GM18498 (cell line): ENCODE data around the gene SUZ12.
"Not testable (repeated sequence)": the region's sequence is repeated elsewhere in the genome, so short reads cannot be mapped to it uniquely, and the experiment has no call there.

Experiments used
- ATAC-seq: cut with Tn5 transposase; IDR thresholded peaks from one replicate; pipeline ENCODE4 v1.9.1; 2021; ENCODE audit warnings: mild to moderate bottlenecking, moderate library complexity; ENCODE audit not compliant: unreplicated experiment

Gene SUZ12

DNA sequence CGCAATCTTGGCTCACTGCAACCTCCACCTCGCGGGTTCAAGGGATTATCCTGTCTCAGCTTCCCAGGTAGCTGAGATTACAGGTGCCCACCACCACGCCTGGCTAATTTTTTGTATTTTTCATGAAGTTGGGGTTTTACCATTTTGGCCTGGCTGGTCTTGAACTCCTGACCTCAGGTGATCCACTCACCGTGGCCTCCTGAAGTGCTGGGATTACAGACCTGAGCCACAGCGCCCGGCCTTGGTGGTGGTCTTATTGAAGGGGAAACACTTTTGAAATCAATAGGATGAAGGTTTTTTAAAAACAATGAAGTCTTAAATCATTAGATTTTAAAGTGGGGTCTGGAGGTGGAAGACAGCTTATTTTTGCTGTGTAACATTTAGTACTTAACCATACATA, 5.6 kb downstream of the SUZ12 start:
- not testable (repeated sequence) for ATAC-seq

DNA sequence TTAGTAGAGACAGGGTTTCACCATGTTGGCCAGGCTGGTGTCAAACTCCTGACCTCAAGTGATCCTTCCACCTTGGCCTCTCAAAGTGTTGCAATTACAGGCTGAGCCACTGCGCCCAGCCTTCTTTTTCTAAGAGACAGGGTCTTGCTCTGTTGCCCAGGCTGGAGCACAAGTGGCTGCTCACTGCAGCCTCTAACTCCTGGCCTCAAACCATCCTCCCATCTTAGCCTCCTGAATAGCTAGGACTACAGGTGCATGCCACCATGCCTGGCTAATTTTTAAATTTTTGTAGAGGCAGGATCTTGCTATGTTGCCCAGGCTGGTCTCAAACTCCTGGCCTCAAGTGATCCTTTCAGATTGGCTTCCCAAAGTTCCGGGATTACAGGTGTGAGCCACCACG, 15.1 kb downstream of the SUZ12 start:
- not testable (repeated sequence) for ATAC-seq

DNA sequence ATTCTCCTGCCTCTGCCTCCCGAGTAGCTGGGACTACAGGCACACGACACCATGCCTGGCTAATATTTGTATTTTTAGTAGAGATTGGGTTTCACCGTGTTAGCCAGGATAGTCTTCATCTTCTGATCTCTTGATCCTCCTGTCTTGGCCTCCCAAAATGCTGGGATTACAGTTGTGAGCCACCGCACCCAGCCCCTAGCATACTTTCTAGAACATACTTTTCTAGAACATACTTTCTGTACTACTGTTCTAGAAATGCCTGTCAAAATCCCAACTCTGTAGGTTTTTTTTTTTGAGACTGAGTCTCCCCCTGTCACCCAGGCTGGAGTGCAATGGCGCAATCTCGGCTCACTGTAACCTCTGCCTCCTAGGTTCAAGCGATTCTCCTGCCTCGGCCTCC, 27.3 kb downstream of the SUZ12 start:
- ATAC-seq = not testable (repeated sequence)

- no peak for ATAC-seq
Observed at GRCh38 chr17:31967648-31968047, 30.8 kb downstream of the SUZ12 start.

DNA sequence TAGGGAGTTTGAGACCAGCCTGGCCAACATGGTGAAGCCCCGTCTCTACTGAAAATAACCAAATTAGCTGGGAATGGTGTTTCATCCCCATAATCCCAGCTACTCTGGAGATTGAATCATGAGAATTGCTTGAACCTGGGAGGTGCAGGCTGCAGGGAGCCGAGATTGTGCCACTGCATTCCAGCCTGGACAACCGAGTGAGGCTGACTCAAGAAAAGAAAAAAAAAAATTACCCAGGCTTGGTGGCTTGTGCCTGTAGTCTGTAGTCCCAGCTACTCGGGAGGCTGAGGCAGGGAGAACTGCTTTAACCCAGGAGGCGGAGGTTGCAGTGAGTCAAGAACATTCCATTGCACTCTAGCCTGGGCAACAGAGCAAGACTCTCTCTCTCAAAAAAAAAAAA, 33.6 kb downstream of the SUZ12 start:
- ATAC-seq = not testable (repeated sequence)

GRCh38 chr17:31974269-31975071, 37.7 kb downstream of the SUZ12 start:
- not testable (repeated sequence) for ATAC-seq

DNA sequence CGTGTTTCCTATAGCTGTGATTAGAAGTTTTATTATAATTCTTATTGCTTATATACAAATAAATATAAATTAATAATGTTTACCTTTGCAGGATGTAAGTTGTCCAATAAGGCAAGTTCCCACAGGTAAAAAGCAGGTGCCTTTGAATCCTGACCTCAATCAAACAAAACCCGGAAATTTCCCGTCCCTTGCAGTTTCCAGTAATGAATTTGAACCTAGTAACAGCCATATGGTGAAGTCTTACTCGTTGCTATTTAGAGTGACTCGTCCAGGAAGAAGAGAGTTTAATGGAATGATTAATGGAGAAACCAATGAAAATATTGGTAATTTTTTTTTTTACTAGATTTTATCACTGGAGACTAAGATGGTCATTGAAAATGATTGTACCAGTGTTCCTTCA, 38.6 kb downstream of the SUZ12 start:
- not testable (repeated sequence) for ATAC-seq

DNA sequence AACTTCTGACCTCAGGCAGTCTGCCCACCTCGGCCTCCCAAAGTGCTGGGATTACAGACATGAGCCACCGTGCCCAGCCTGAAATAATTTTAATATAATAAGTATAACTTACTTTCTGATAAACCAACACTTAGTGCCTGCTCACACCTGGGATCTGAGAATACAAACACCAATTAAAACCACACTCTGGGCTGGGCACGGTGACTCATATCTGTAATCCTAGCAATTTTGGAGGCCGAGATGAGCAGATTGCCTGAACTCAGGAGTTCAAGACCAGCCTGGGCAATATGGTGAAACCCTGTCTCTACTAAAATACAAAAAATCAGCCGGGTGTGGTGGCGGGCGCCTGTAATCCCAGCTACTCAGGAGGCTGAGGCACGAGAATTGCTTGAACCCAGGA, 55.0 kb downstream of the SUZ12 start:
- ATAC-seq = not testable (repeated sequence)

- ATAC-seq = no peak
Observed at GRCh38 chr17:31997005-31997404, 60.2 kb downstream of the SUZ12 start.

DNA sequence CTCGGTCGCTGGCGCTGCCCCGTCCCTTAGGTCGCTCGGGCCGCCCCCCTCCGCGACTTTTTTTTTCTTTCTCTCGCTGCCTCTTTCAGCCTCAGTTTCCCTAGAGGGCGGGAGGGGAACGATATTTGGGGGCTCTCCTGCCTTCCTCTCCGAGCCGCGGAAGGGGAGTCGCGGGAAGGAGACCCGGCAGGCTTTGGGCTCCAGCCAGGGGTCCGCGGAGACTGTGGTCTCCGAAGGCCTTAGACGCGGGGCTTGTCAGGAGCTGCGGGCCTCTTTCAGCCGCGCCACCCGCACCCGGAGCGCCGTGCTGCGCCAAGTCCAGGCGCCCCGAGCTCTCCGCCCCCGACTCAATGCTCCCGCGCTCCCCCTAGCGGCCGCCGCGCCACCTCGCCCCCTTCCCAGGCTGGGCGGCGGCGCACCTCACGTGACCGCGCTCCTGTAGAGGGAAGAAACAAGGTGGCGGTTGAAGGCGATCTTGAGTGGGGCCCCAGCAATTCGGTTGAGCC, 70.2 kb downstream of the SUZ12 start, which contains the start of gene LRRC37B:
Gene LRRC37B, plus strand, starts transcription at position 427 of the 506 bp plus-strand sequence. CDS start 14,010 bp downstream, outside the sequence.
- ATAC-seq = peak; percentile 81

DNA sequence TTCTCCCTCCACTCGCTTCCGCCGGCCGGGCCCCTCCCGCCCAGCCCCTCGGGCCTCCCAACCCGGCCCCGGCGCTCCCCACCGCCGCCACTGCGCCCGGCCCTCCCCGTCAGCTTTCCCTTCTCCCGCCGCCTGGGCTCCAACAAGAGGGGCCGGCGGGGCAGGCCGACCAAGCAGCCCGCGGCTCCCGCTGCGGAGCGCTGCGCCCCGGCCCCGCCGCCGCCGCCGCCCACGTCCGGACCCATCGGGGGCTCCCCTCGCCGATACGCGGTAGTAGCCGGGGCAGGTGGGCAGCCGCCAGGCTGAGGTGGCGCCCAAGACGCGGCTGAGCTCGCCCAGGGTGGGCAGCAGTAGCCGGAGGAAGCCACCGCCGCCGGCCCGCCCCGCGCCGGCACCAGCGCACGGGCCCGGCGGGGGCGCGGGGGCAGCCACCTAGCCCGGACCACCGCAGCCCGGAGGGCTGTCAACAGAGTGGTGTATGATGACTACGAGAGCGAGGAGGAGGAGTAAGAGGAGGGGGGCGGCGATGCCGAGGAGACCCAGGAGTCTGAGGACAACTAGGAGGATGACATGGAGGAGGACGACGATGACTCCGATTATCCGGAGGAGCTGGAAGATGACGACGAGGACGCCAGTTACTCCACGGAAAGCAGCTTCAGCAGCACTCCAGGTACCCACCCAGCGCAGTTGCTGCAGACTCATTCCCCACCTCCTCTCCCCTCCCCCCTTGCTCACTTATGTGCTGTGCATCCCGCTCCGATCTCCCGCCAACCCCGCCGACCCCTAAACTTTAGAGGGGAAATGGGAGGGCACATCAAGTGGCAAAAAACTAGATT, 70.9 kb downstream of the SUZ12 start:
- peak; percentile 49 for ATAC-seq

DNA sequence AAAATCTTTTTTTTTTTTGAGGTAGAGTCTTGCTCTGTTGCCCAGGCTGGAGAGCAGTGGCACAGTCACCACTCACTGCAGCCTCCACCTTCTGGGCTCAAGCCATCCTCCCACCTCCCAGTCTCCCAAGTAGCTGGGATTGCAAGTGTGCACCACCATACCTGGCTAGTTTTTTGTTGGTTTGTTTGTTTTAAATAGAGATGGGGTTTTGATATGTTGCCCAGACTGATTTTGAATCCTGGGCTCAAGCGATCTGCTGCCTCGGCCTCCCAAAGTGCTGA, 72.4 kb downstream of the SUZ12 start:
- no peak for ATAC-seq

DNA sequence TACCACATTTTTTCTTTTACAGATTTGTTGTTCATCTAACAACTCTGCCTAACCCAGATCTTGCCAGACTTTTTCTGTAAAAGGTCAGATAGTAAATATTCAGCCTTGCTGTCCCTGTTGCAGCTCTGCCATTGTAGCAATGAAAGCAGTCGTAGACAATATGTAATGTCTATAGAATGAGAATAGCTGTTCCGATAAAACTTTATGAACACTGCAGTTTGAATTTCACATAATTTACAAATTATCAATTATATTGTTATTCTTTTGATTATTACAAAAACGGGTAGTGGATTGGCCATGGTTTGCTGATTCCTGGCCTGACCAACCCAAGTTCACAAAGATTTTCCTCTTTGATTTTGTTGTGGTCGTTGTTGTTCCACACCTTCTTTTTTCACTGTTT, 73.3 kb downstream of the SUZ12 start:
- no peak for ATAC-seq

DNA sequence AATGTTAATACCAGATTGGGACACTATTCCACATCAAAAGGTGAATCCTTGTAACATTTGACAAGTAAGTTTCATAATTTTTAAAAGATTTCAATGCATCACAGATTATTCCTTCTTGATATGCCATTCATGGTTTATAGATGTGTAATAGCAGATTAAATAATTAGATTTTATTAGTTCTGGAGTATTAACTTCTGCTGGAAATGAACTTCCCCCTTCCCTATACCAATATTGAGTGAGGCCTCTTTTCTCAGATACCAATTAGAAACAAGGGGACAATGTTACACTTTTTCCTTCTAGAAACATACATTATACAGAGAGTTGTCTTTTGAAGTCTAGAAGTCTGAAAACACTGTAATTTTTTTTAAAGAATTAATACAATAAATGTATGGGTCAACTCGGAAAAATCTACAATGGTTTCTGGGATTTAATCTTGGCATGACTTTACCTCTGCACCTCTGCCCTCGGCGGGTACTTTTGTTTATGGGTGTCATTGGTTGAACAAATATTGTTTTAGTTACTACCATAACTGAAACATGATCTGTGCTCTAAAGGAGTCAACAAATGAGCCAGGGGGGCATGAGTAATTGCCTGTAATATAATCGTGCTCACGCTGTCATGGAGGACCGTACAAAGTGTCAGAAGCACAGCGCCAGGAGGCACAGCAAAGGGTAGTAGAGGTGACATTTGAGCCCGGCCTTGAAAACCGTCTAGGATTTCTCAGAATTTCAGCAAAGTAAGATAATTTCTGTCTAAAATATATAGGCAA, 78.6 kb downstream of the SUZ12 start:
- ATAC-seq = no peak

- ATAC-seq = no peak
Observed at GRCh38 chr17:32016231-32016630, 79.4 kb downstream of the SUZ12 start.

GRCh38 chr17:32019228-32019627, 82.4 kb downstream of the SUZ12 start:
- ATAC-seq = no peak

- no peak for ATAC-seq
Observed at GRCh38 chr17:32020943-32021614, 84.3 kb downstream of the SUZ12 start.

DNA sequence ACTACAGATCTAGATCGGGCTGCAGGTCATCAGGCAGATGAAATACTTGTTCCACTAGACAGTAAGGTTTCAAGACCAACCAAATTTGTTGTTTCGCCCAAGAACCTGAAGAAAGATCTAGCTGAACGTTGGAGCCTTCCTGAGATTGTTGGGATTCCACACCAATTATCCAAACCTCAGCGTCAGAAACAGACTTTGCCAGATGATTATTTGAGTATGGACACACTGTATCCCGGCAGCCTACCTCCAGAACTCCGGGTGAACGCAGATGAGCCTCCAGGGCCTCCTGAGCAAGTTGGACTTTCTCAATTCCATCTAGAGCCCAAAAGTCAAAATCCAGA, 84.8 kb downstream of the SUZ12 start:
- ATAC-seq = no peak

GRCh38 chr17:32022554-32022953, 85.7 kb downstream of the SUZ12 start:
- not testable (repeated sequence) for ATAC-seq

GRCh38 chr17:32027271-32027670, 90.5 kb downstream of the SUZ12 start:
- ATAC-seq = not testable (repeated sequence)

DNA sequence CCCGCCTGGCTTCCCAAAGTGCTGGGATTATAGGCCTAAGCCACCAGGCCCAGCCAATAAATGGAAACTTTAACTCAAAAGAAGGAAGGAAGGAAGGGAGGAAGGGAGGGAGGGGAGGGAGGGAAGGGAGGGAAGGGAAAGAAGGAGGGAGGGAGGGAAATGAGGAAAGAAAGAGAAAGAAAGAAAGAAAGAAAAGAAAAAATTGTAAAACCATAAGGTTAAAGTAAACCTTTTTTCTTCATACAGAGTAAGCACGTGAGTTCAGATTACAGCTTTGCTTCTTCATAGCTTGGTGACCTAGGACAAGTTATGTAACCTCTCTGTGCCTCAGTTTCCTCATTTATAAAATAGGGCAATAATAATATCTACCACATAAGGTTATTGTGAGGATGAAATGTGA, 96.4 kb downstream of the SUZ12 start:
- no peak for ATAC-seq
